ENCODE measurements around the gene MAPK7. TPM values are rescaled to one million over a fixed set of nuclear protein-coding genes. Genes with fewer than 3 reads are reported as not detected.

Gene MAPK7
- total and polyA plus RNA-seq, 2 of the 8 experiments (the other 6 are each of a cell fraction or from before 2014, with no cell fraction given): 15.2 to 28.1 TPM

GRCh38 chr17:19409066-19409465 lies 30.8 kb downstream of the MAPK7 start:
- no peak for TF ChIP-seq ZNF274 (IDR thresholded peaks at IDR 0.05; ENCODE audit: borderline replicate concordance, extremely low read depth, low read length)
- peaks cover 0 to 13% (median 6%) of the 10 kb centered on the region in 4 experiments; a peak in 4 of 7 replicates for H3K4me1 ChIP-seq (replicated peaks in 1 of 4; ENCODE audit: control insufficient read depth in 3 of 4, insufficient read depth in 4 of 4, low read length in 3 of 4)
- no peak overlapping the region; the same call in 1 of the 2 replicates for H4K8ac ChIP-seq (ENCODE audit: extremely low read depth, insufficient read depth, low read length)
- H3K4me2 ChIP-seq (ENCODE audit: insufficient read depth in 1 of 2, low read depth in 2 of 2, low read length in 2 of 2): no peak overlapping the region
- H4K5ac ChIP-seq (ENCODE audit: insufficient read length, low read depth, low read length): no peak overlapping the region
- ChIA-PET CTCF (ENCODE audit: partially characterized antibody) (interaction anchor here (1.0 to 2.9 kb wide), 6 partner anchors 11 to 46 kb away, joined by 3 to 10 read pairs (median 6); partner anchors contain the start of genes B9D1 and MAPK7), POLR2A (ENCODE audit: partially characterized antibody) (interaction anchor here (0.9 to 1.6 kb wide), 4 partner anchors 20 to 49 kb away, joined by 3 to 5 read pairs (median 3); no protein-coding TSS in a partner anchor)
- no peak overlapping the region for H3K14ac ChIP-seq (ENCODE audit: insufficient read length)
- no peak for FAIRE-seq
- H3K23ac ChIP-seq (ENCODE audit: insufficient read length): no peak overlapping the region
- H3K36me3 ChIP-seq (ENCODE audit: control insufficient read depth in 2 of 4, insufficient read depth in 4 of 4, low read length in 3 of 4): no peaks in the 10 kb centered on the region
- H3K56ac ChIP-seq (replicated peaks; ENCODE audit: insufficient read length, low read depth, low read length): no peak overlapping the region
- H2AK5ac ChIP-seq (ENCODE audit: low read depth, low read length): no peak overlapping the region
- H3K79me1 ChIP-seq (ENCODE audit: low read depth, low read length): no peaks in the 10 kb centered on the region
- peaks cover 0 to 1% of the 10 kb centered on the region in 2 experiments for H4K20me1 ChIP-seq (replicated peaks in 1 of 2; ENCODE audit: control insufficient read depth in 1 of 2, insufficient read depth in 2 of 2, low read length in 2 of 2)
- H4K91ac ChIP-seq (replicated peaks; ENCODE audit: insufficient read length, low read length): no peak overlapping the region
- no peak overlapping the region for H2BK5ac ChIP-seq (ENCODE audit: low read depth, low read length)
- H2BK15ac ChIP-seq (ENCODE audit: low read length): no peak overlapping the region
- DNase-seq (ENCODE audit: low read depth in 1 of 2, low spot score in 2 of 2): no peak
- no peak overlapping the region for H3K4me3 ChIP-seq (ENCODE audit: extremely low read depth in 1 of 4, insufficient read depth in 2 of 4, low read depth in 3 of 4, low read length in 4 of 4)
- no peak overlapping the region for H2BK12ac ChIP-seq (ENCODE audit: low read depth, low read length)
- no peaks in the 10 kb centered on the region for H3K9me3 ChIP-seq (ENCODE audit: insufficient read depth in 2 of 2, low read depth in 1 of 2, low read length in 1 of 2)
- no peak overlapping the region for H3K18ac ChIP-seq (ENCODE audit: extremely low read depth, low read length)
- H3K4ac ChIP-seq (replicated peaks; ENCODE audit: insufficient read length, low read depth, low read length): no peak overlapping the region
- H2AFZ ChIP-seq (ENCODE audit: low read length): no peak overlapping the region
- peaks cover 0 to 4% (median 0%) of the 10 kb centered on the region in 4 experiments; a peak in 1 of 7 replicates for H3K27me3 ChIP-seq (replicated peaks in 1 of 4; ENCODE audit: control insufficient read depth in 3 of 4, extremely low read depth in 1 of 4, insufficient read depth in 3 of 4, low read length in 3 of 4)
- no peak overlapping the region for H2BK20ac ChIP-seq (ENCODE audit: low read length)
- H3K23me2 ChIP-seq (ENCODE audit: low read depth, low read length): 0 out of 2 replicates have a peak, but pooled peaks cover 5% of the 10 kb centered on the region
- no peak overlapping the region for H3K27ac ChIP-seq (ENCODE audit: low read depth, low read length)
- no peak overlapping the region for H2BK120ac ChIP-seq (replicated peaks; ENCODE audit: low read depth, low read length)
- no peaks in the 10 kb centered on the region for H3K79me2 ChIP-seq (ENCODE audit: control insufficient read depth in 1 of 2, insufficient read depth in 2 of 2, low read length in 2 of 2)
- WGBS, 2 experiments (ENCODE audit: extremely low coverage in 1 of 2, insufficient coverage in 1 of 2, insufficient read length in 1 of 2, insufficient replicate concordance in 2 of 2, low coverage in 1 of 2, low lambda C conversion rate in 2 of 2, missing lambda C conversion rate in 1 of 2): 96% methylated on average over 3 of the region's 3 CpGs; no CpG with 5 or more reads in 1 of the 2 experiments
- H3K9ac ChIP-seq (replicated peaks in 1 of 4; ENCODE audit: extremely low read depth in 1 of 4, low read depth in 3 of 4, low read length in 3 of 4): no peak overlapping the region

Data from H1 (cell line).